HG03378 (cell line): ENCODE data around the gene TUNAR.

Source experiments
- ATAC-seq: cut with Tn5 transposase; IDR thresholded peaks from one replicate; pipeline ENCODE4 v1.9.1; 2021; ENCODE audit warnings: mild to moderate bottlenecking, moderate library complexity; ENCODE audit not compliant: unreplicated experiment

Gene TUNAR

GRCh38 chr14:95871531-95871930 is 5.1 kb upstream of the TUNAR start:
- no peak for ATAC-seq

GRCh38 chr14:95872777-95873176 is 3.9 kb upstream of the TUNAR start:
- ATAC-seq, result no peak

- no peak for ATAC-seq
These were observed 536 bp upstream of the TUNAR start for GRCh38 chr14:95875831-95876760.

- ATAC-seq, result no peak
These were observed 1.0 kb downstream of the TUNAR start for GRCh38 chr14:95877633-95878032.

GRCh38 chr14:95884377-95884776 is 7.7 kb downstream of the TUNAR start:
- ATAC-seq, result no peak

- ATAC-seq, result no peak
These were observed 8.6 kb downstream of the TUNAR start for GRCh38 chr14:95885278-95885677.

GRCh38 chr14:95885866-95886265 is 9.2 kb downstream of the TUNAR start:
- no peak for ATAC-seq

GRCh38 chr14:95886366-95887056 is 9.9 kb downstream of the TUNAR start:
- ATAC-seq, result no peak

GRCh38 chr14:95887351-95887750 is 10.7 kb downstream of the TUNAR start:
- ATAC-seq, result no peak

GRCh38 chr14:95889236-95889979 is 12.8 kb downstream of the TUNAR start:
- no peak for ATAC-seq

GRCh38 chr14:95891742-95892141 is 15.1 kb downstream of the TUNAR start:
- ATAC-seq, result no peak

- no peak for ATAC-seq
These were observed 15.5 kb downstream of the TUNAR start for GRCh38 chr14:95892142-95892541.

GRCh38 chr14:95895720-95896119 is 19.1 kb downstream of the TUNAR start:
- ATAC-seq, result no peak

GRCh38 chr14:95896498-95897135 is 20.0 kb downstream of the TUNAR start:
- no peak for ATAC-seq

GRCh38 chr14:95897280-95897679 is 20.6 kb downstream of the TUNAR start:
- ATAC-seq, result no peak

- no peak for ATAC-seq
These were observed 24.4 kb downstream of the TUNAR start for GRCh38 chr14:95901054-95901453.

GRCh38 chr14:95902273-95902826 is 25.7 kb downstream of the TUNAR start:
- ATAC-seq, result no peak

GRCh38 chr14:95903165-95903564 is 26.5 kb downstream of the TUNAR start:
- ATAC-seq, result no peak

GRCh38 chr14:95903616-95904107 is 27.0 kb downstream of the TUNAR start:
- ATAC-seq, result no peak

- no peak for ATAC-seq
These were observed 30.0 kb downstream of the TUNAR start for GRCh38 chr14:95906591-95906990.
